Measurements from ENCODE around the gene FAM227A. TPM values are rescaled to one million over a fixed set of nuclear protein-coding genes. Genes with fewer than 3 reads are reported as not detected.
A peak's percentile ranks its signal among the peaks of the same experiment; 100 is the strongest.

The FAM227A gene
- total and polyA plus RNA-seq, 2 of the 13 experiments (the other 11 are each of a cell fraction or from before 2014, with no cell fraction given), result 1.0 to 1.5 TPM

GRCh38 chr22:38700789-38701628 lies 44.8 kb upstream of the FAM227A start, which contains the start of gene JOSD1 (continued):
- TF ChIP-seq GATAD2A (CRISPR knock-in tag; IDR thresholded peaks at IDR 0.05) (peak; percentile 64; the same call in 1 of the 2 replicates), NKX3-1 (CRISPR knock-in tag; IDR thresholded peaks at IDR 0.05) (no peak; the same call in 1 of the 2 replicates), NCOR1 (IDR thresholded peaks at IDR 0.05; ENCODE audit: borderline replicate concordance, low read length) (no peak), TSC22D2 (CRISPR knock-in tag; IDR thresholded peaks at IDR 0.05; ENCODE audit: borderline replicate concordance) (no peak), ZNF282 (IDR thresholded peaks at IDR 0.05; ENCODE audit: partially characterized antibody) (no peak), DMAP1 (CRISPR knock-in tag; IDR thresholded peaks at IDR 0.05) (peak; percentile 61; the same call in 1 of the 2 replicates), NR0B2 (CRISPR knock-in tag; IDR thresholded peaks at IDR 0.05) (0 out of 2 replicates have a peak, but pooled peaks have one; percentile 14), ZNF234 (CRISPR knock-in tag; conservative IDR thresholded peaks at IDR 0.05) (no peak), MED8 (CRISPR knock-in tag; IDR thresholded peaks at IDR 0.05; ENCODE audit: insufficient replicate concordance) (peak; percentile 65), ZMAT5 (CRISPR knock-in tag; IDR thresholded peaks at IDR 0.05; ENCODE audit: borderline replicate concordance, low read depth) (no peak), AFF4 (CRISPR knock-in tag; IDR thresholded peaks at IDR 0.05) (no peak), THAP8 (CRISPR knock-in tag; IDR thresholded peaks at IDR 0.05; ENCODE audit: borderline replicate concordance) (no peak), AHDC1 (CRISPR knock-in tag; IDR thresholded peaks at IDR 0.05; ENCODE audit: borderline replicate concordance) (no peak), RAD21 (CRISPR knock-in tag; IDR thresholded peaks at IDR 0.05) (peak; percentile 60; the same call in 1 of the 2 replicates)

Data from HepG2 (cell line).